A549 (cell line): ENCODE data around the gene EDA2R. TPM values are rescaled to one million over a fixed set of nuclear protein-coding genes. Genes with fewer than 3 reads are reported as not detected.
A peak's percentile ranks its signal among the peaks of the same experiment; 100 is the strongest.

Experiments
- ATAC-seq, 2 experiments: fragments of 200-7000 bp in 1 of 2; fragments of >200 bp in 1 of 2; cut with Nextera tagmentation in 1 of 2; cut with Tn5 transposase in 1 of 2; 3 replicates each; pipeline versions ENCODE4 v1.8.0 to v1.9.1; 2018 to 2020; ENCODE audit warnings: mild to moderate bottlenecking in 1 of 2, moderate library complexity in 1 of 2
- CTCF ChIA-PET: fragments of 300-600 bp; sonication (Branson Sonifier 250); formaldehyde crosslinking; extraction: SDS; loops from one replicate; lab custom pipeline; 2021; ENCODE audit warnings: antibody characterized with exemption, inconsistent platforms; lab: Yijun Ruan, JAX
- POLR2A ChIA-PET: fragments of 350-600 bp; formaldehyde crosslinking; extraction: SDS; loops from one replicate; lab custom pipeline; 2021; ENCODE audit warnings: antibody characterized with exemption, inconsistent platforms; lab: Yijun Ruan, JAX
- DNase-seq, 2 experiments: peaks; one replicate each; pipeline versions ENCODE4 v3.0.0 to v3.0.0-alpha.2; 2011 to 2016; ENCODE audit warnings: low read depth in 1 of 2, low spot score in 1 of 2
- FAIRE-seq: peaks from 2 replicates; lab custom pipeline; 2011; peaks lifted over from hg19 to GRCh38; lab: Jason Lieb, UNC
- H3K27ac ChIP-seq, 2 experiments: fragments of >200 bp; sonication (Bioruptor Twin); formaldehyde crosslinking; 3 replicates each; pipeline ENCODE4 v1.5.1; 2016 to 2017
- H3K4me1 ChIP-seq: fragments of >200 bp; sonication (Bioruptor Twin); formaldehyde crosslinking; 3 replicates; pipeline ENCODE4 v1.6.1; 2016
- H3K4me2 ChIP-seq: fragments of >200 bp; sonication (Bioruptor Twin); formaldehyde crosslinking; 3 replicates; pipeline ENCODE4 v1.6.1; 2016
- H3K4me3 ChIP-seq: fragments of >200 bp; sonication (Bioruptor Twin); formaldehyde crosslinking; 3 replicates; pipeline ENCODE4 v1.5.1; 2016
- H3K9me3 ChIP-seq: fragments of >200 bp; sonication (Bioruptor Twin); formaldehyde crosslinking; 3 replicates; pipeline ENCODE4 v1.6.1; 2016
- BHLHE40 ChIP-seq: IDR thresholded peaks from 2 replicates; pipeline ENCODE4 v1.6.1; 2012; ENCODE audit warnings: low read depth, low read length, inconsistent platforms
- CEBPB ChIP-seq, 2 experiments: fragments of >200 bp in 1 of 2; sonication (Bioruptor Twin) in 1 of 2; formaldehyde crosslinking in 1 of 2; IDR thresholded peaks; 2 replicates each; pipeline ENCODE4 v1.6.1; 2012 to 2016
- EHMT2 ChIP-seq: fragments of 200-600 bp; sonication (generic); IDR thresholded peaks from 2 replicates; pipeline ENCODE4 v1.6.1; 2016; ENCODE audit warnings: antibody characterized with exemption, low read depth, mild to moderate bottlenecking, moderate library complexity
- EP300 ChIP-seq, 2 experiments: fragments of >200 bp; sonication (Bioruptor Twin); formaldehyde crosslinking; IDR thresholded peaks; 2 replicates in 1 of 2; 3 replicates in 1 of 2; pipeline ENCODE4 v1.6.1; 2016 to 2017
- ESRRA ChIP-seq: fragments of 150-350 bp; IDR thresholded peaks from 2 replicates; pipeline ENCODE4 v1.6.1; 2014; ENCODE audit warnings: mild to moderate bottlenecking, low read length, borderline replicate concordance
- FOSB ChIP-seq: fragments of 250-450 bp; sonication (Bioruptor Pico); IDR thresholded peaks from 2 replicates; pipeline ENCODE4 v1.5.0; 2020; ENCODE audit warnings: mild to moderate bottlenecking, moderate library complexity
- FOSL2 ChIP-seq, 2 experiments: fragments of 450-650 bp in 1 of 2; fragments of >200 bp in 1 of 2; sonication (Bioruptor Twin) in 1 of 2; formaldehyde crosslinking; IDR thresholded peaks; 2 replicates each; pipeline versions ENCODE4 v1.5.0 to v1.6.1; 2016 to 2020; ENCODE audit warnings: mild to moderate bottlenecking in 1 of 2, moderate library complexity in 1 of 2
- FOXS1 ChIP-seq: fragments of 250-450 bp; sonication (Bioruptor Pico); IDR thresholded peaks from 2 replicates; pipeline ENCODE4 v1.5.0; 2020; ENCODE audit warnings: mild to moderate bottlenecking, moderate library complexity
- HDAC2 ChIP-seq: fragments of 200-600 bp; sonication (generic); IDR thresholded peaks from 2 replicates; pipeline ENCODE4 v1.6.1; 2016
- HOXA7 ChIP-seq: fragments of 250-450 bp; sonication (Bioruptor Pico); IDR thresholded peaks from 2 replicates; pipeline ENCODE4 v1.5.0; 2020; ENCODE audit warnings: mild to moderate bottlenecking, moderate library complexity
- HOXB13 ChIP-seq: fragments of 250-450 bp; sonication (Bioruptor Pico); IDR thresholded peaks from 2 replicates; pipeline ENCODE4 v1.5.0; 2020; ENCODE audit warnings: low read depth, mild to moderate bottlenecking, moderate library complexity
- HOXB5 ChIP-seq: fragments of 250-450 bp; sonication (Bioruptor Pico); IDR thresholded peaks from 2 replicates; pipeline ENCODE4 v1.5.0; 2020; ENCODE audit warnings: mild to moderate bottlenecking, moderate library complexity
- MAX ChIP-seq: IDR thresholded peaks from 2 replicates; pipeline ENCODE4 v1.6.1; 2012
- MAZ ChIP-seq: fragments of 150-350 bp; IDR thresholded peaks from 2 replicates; pipeline ENCODE4 v1.6.1; 2014; ENCODE audit warnings: antibody characterized with exemption, low read depth, low read length, borderline replicate concordance
- NR3C1 ChIP-seq: fragments of >200 bp; sonication (Bioruptor Twin); formaldehyde crosslinking; IDR thresholded peaks from 3 replicates; pipeline ENCODE4 v1.6.1; 2017
- RAD21 ChIP-seq, 2 experiments: fragments of >200 bp in 1 of 2; sonication (Bioruptor Twin) in 1 of 2; formaldehyde crosslinking in 1 of 2; IDR thresholded peaks in 1 of 2; conservative IDR thresholded peaks in 1 of 2; 2 replicates in 1 of 2; 3 replicates in 1 of 2; pipeline ENCODE4 v1.6.1; 2012 to 2018; ENCODE audit warnings: inconsistent platforms in 1 of 2
- RFX5 ChIP-seq: fragments of 450-650 bp; IDR thresholded peaks from 2 replicates; pipeline ENCODE4 v1.7.1; 2014; ENCODE audit warnings: antibody characterized with exemption, mild to moderate bottlenecking, moderate library complexity
- RNF2 ChIP-seq: fragments of 200-600 bp; sonication (generic); IDR thresholded peaks from 2 replicates; pipeline ENCODE4 v1.6.1; 2016; ENCODE audit warnings: low read depth, mild to moderate bottlenecking, antibody characterized with exemption, moderate library complexity, borderline replicate concordance
- SMC3 ChIP-seq: fragments of >200 bp; sonication (Bioruptor Twin); formaldehyde crosslinking; IDR thresholded peaks from 3 replicates; pipeline ENCODE4 v1.6.1; 2018; ENCODE audit warnings: inconsistent platforms
- TP53 ChIP-seq: fragments of 250-450 bp; sonication (Bioruptor Pico); IDR thresholded peaks from 2 replicates; pipeline ENCODE4 v1.5.0; 2021; ENCODE audit warnings: mild to moderate bottlenecking, moderate library complexity
- ZC3H11A ChIP-seq: fragments of 450-650 bp; IDR thresholded peaks from 2 replicates; pipeline ENCODE4 v1.6.1; 2014; ENCODE audit warnings: antibody characterized with exemption, mild to moderate bottlenecking
- ZNF302 ChIP-seq: fragments of 250-450 bp; sonication (Bioruptor Pico); IDR thresholded peaks from 2 replicates; pipeline ENCODE4 v1.9.0; 2021; ENCODE audit warnings: inconsistent platforms, mild to moderate bottlenecking, moderate library complexity
- WGBS: methylation state at CpG from one replicate; pipeline ENCODE4 v1.1.6; 2017; ENCODE audit errors: missing lambda C conversion rate; 5-methylcytosine and 5-hydroxymethylcytosine counted together
- polyA plus RNA-seq, 4 experiments: library from polyadenylated mRNA; depleted of rRNA in 3 of 4; stranded (reverse); fragments of >200 nt; fragmentation: RNase III in 1 of 4; extraction: RNeasy Plus Mini Kit Qiagen cat#74134 plus additional on column Dnase treatment in 1 of 4; gene quantifications; 2 replicates in 3 of 4; 3 replicates in 1 of 4; pipeline ENCODE4 v1.2.3, GENCODE V29; 2011 to 2017
- TF ChIP-seq, protein P1 (sequence below): fragments of 450-650 bp; IDR thresholded peaks from 2 replicates; pipeline ENCODE4 v1.6.1; 2014; ENCODE audit warnings: antibody characterized with exemption
- TF ChIP-seq, protein P2 (sequence below): fragments of >200 bp; sonication (Bioruptor Twin); formaldehyde crosslinking; IDR thresholded peaks from 3 replicates; pipeline ENCODE4 v1.5.1; 2016

Gene EDA2R
- polyA plus RNA-seq, 2 of the 4 experiments (the other 2 are of a cell fraction), result 13.0 to 26.8 TPM

- no peak overlapping the region for H3K4me2 ChIP-seq
- no peak for TF ChIP-seq HOXA7
- TF ChIP-seq RNF2, result no peak
- no peak for TF ChIP-seq EHMT2
- TF ChIP-seq TP53 (CRISPR knock-in tag), result no peak
- no peak for TF ChIP-seq FOSL2 (IDR thresholded peaks at IDR 0.05)
- no peak for TF ChIP-seq FOSL2 (CRISPR knock-in tag; IDR thresholded peaks at IDR 0.05)
- TF ChIP-seq, all 56 proteins: peak for 0
- POLR2A ChIA-PET, result no interaction called here
- H3K4me1 ChIP-seq, result no peaks in the 10 kb centered on the region
- no peak for DNase-seq
- no peak overlapping the region for H3K4me3 ChIP-seq
- 86% methylated on average over 2 of the region's 2 CpGs for WGBS
- no peaks in the 10 kb centered on the region for H3K9me3 ChIP-seq
- H3K27ac ChIP-seq, result no peak overlapping the region
- CTCF ChIA-PET, result no interaction called here
- FAIRE-seq, result peak; percentile 18
- no peak for ATAC-seq
These were observed 21.9 kb downstream of the EDA2R start for GRCh38 chrX:66616944-66617343.

DNA sequence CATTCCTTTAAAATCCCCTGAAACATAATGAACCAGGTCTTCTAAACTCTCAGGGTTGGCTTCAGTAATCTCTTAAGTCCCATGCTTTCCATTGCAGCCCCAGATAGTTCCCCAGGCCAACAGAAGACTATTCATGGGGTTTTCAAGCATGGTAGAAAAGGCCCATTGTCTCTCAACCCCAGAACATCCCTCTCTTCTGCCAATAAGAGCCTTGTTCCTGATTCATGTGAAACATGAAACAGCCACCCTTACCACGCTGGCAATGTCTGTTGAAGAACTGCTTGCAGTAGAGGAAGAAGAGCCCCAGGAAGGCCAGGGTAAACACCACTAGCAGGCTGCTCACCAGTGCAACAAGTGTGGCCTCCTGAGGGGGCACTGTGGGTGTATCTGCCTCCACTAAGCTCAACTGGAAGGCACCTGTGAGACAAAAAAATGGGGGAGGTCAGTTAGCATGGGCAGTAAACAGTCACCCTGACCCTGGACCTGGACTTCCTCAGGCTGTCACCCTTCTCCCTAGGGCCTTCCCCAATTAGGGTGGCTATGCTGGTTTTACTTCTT is 36.4 kb downstream of the EDA2R start:
- Histone ChIP-seq H3K9me3 (no peaks in the 10 kb centered on the region), H3K27ac (no peak overlapping the region), H3K4me1 (no peaks in the 10 kb centered on the region), H3K4me2 (no peak overlapping the region), H3K4me3 (no peak overlapping the region)
- DNase-seq (no peak), ATAC-seq (no peak), FAIRE-seq (no peak)
- 38% methylated on average over 1 of the region's 1 CpG for WGBS
- POLR2A ChIA-PET, result no interaction called here
- no peak for TF ChIP-seq FOSL2 (IDR thresholded peaks at IDR 0.05)
- TF ChIP-seq FOSL2 (CRISPR knock-in tag; IDR thresholded peaks at IDR 0.05), result no peak
- TF ChIP-seq EP300 (IDR thresholded peaks at IDR 0.05), result no peak
- no peak for TF ChIP-seq ZC3H11A
- TF ChIP-seq FOSB, result no peak
- CTCF ChIA-PET, result no interaction called here

DNA sequence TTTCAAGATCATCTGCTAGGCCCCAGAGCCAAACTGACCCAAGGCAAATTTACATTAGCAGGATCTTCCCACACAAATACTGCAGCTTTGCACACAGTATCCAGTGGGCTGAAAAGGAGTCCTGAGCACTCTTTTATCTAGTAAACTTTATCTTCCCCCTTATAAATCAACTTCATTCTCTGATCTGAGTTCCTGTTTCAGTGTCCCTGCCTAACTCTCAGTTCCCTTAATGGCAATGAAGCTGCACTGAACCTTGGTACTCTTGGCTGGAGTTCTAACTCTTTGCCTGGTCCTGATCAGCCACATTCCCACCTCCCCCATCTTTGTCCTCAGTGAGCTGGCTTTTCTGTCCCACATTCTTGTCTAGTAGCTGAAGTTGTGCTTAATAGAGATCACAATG is 37.4 kb downstream of the EDA2R start:
- POLR2A ChIA-PET, result no interaction called here
- H3K4me1 ChIP-seq, result no peaks in the 10 kb centered on the region
- ATAC-seq, result no peak
- TF ChIP-seq HDAC2 (no peak), SMC3 (no peak), ZNF302 (CRISPR knock-in tag) (no peak), HOXB5 (CRISPR knock-in tag) (no peak), ESRRA (no peak), HOXB13 (CRISPR knock-in tag) (no peak), RFX5 (no peak), MAZ (no peak), CEBPB (IDR thresholded peaks at IDR 0.05) (no peak), BHLHE40 (no peak), FOXS1 (CRISPR knock-in tag) (no peak), NR3C1 (no peak), RAD21 (conservative IDR thresholded peaks at IDR 0.05 in 1 of 2, IDR thresholded peaks at IDR 0.05 in 1 of 2) (no peak), EP300 (IDR thresholded peaks at IDR 0.05) (no peak), MAX (no peak)
- TF ChIP-seq, protein P1, sequence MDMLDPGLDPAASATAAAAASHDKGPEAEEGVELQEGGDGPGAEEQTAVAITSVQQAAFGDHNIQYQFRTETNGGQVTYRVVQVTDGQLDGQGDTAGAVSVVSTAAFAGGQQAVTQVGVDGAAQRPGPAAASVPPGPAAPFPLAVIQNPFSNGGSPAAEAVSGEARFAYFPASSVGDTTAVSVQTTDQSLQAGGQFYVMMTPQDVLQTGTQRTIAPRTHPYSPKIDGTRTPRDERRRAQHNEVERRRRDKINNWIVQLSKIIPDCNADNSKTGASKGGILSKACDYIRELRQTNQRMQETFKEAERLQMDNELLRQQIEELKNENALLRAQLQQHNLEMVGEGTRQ, result no peak
- TF ChIP-seq, protein P2, sequence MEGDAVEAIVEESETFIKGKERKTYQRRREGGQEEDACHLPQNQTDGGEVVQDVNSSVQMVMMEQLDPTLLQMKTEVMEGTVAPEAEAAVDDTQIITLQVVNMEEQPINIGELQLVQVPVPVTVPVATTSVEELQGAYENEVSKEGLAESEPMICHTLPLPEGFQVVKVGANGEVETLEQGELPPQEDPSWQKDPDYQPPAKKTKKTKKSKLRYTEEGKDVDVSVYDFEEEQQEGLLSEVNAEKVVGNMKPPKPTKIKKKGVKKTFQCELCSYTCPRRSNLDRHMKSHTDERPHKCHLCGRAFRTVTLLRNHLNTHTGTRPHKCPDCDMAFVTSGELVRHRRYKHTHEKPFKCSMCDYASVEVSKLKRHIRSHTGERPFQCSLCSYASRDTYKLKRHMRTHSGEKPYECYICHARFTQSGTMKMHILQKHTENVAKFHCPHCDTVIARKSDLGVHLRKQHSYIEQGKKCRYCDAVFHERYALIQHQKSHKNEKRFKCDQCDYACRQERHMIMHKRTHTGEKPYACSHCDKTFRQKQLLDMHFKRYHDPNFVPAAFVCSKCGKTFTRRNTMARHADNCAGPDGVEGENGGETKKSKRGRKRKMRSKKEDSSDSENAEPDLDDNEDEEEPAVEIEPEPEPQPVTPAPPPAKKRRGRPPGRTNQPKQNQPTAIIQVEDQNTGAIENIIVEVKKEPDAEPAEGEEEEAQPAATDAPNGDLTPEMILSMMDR, result no peak
- no peak overlapping the region for H3K27ac ChIP-seq
- no peak overlapping the region for H3K4me3 ChIP-seq
- DNase-seq, result no peak
- CTCF ChIA-PET, result no interaction called here
- FAIRE-seq, result no peak
- H3K9me3 ChIP-seq, result no peaks in the 10 kb centered on the region
- H3K4me2 ChIP-seq, result no peak overlapping the region
